Measurements from ENCODE around the gene ADAM12.

DNA sequence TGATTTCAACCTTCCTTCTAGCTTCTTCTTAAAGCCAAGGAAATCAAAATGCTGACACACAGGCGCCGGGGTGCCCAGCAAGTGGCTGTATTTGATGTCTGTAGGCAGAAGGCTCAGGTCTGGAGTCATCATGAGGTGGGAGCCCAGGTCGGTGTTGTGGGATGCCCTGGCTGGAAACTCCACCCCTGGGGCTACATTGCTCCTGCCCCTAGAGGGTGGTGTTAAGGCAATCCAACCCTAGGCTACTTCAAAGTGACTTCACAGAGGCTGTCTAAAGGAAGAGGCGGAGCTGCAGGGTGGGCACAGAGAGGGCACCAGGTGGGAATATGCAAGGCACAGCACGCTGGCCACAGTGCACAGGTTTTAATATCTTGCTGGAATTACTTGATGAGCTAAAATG is 200.9 kb downstream of the ADAM12 start:
- TF ChIP-seq, protein P1, sequence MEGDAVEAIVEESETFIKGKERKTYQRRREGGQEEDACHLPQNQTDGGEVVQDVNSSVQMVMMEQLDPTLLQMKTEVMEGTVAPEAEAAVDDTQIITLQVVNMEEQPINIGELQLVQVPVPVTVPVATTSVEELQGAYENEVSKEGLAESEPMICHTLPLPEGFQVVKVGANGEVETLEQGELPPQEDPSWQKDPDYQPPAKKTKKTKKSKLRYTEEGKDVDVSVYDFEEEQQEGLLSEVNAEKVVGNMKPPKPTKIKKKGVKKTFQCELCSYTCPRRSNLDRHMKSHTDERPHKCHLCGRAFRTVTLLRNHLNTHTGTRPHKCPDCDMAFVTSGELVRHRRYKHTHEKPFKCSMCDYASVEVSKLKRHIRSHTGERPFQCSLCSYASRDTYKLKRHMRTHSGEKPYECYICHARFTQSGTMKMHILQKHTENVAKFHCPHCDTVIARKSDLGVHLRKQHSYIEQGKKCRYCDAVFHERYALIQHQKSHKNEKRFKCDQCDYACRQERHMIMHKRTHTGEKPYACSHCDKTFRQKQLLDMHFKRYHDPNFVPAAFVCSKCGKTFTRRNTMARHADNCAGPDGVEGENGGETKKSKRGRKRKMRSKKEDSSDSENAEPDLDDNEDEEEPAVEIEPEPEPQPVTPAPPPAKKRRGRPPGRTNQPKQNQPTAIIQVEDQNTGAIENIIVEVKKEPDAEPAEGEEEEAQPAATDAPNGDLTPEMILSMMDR (IDR thresholded peaks at IDR 0.05; ENCODE audit: low read length): no peak
- no peak for TF ChIP-seq EZH2 (optimal IDR thresholded peaks at IDR 0.05; ENCODE audit: low read depth, low read length)
